NCI-H2227 (cell line): ENCODE measurements around the gene PTPRF.
A peak's percentile ranks its signal among the peaks of the same experiment; 100 is the strongest.
"Not testable (repeated sequence)": the region's sequence is repeated elsewhere in the genome, so short reads cannot be mapped to it uniquely, and the experiment has no call there.

Experiments used
- DNase-seq: peaks from one replicate; lab custom pipeline; 2025; ENCODE audit not compliant: unreplicated experiment; lab: John Stamatoyannopoulos, UW

PTPRF gene

DNA sequence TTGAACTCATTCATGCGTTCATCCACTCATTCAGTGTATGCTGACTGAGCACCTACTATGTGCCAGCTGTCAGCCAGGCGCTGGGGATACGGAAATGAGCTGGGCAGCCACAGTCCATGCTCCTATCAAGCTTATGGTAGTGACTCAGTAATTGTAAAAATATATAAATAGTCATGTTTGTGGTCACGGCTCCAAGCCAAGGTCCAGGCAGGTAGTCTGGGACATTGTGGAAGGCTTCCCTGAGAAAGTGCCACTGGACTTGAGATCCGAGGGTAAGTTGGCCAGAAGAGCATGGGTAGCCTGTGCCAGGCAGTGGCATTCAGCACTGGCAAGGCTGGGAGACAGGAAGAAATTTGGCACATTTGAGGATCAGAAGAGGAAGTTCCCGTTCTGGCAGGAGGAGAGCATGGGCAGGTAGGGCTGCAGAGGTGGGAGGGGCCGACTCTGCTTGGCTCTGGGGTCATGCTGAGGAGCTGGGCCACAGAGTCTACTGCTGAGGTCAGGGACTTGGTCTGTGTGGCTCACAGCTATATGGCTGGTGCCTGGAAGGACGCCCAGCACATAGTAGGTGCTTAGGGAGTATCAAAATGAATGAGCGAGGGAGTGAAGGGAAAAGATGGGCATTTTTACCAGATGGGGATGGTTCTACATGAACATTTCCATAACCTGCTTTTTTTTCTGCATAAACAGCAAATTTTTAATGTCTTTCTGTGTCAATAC is 6.9 kb downstream of the PTPRF start:
- no peak for DNase-seq

DNA sequence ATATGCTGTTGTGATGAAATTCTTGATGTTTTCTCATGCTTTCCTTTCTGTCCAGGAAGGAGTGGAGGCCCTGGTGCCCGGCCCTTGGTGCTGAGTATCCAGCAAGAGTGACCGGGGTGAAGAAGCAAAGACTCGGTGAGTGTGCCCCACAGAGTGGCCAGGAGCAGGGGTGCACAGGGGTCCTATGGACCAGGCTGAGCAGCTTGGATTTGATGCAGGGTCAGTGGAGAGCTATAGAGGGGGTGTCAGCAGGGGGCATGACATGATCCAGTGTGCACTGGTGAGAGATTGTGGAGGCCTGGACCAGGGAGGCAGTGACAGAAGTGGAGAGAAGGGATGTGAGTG is 7.4 kb downstream of the PTPRF start:
- no peak for DNase-seq

DNA sequence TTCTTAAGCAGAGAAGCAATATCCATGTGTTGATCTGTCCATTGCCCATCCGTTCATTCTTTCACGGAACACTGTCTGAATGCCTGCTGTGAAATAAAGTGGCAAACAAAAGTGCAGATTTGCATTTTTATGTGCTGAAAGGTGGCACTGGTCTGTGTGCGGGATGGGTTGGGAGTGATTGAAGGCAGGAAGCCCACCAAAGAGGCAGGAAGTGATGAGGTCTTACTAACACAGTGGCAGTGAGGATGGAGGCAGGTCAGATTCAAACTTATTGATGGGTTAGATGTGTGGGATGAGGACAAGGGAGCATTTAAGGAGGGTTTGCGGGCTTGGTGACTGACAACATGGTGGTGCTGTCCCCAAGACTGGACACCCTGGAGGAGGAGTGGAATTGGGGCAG is 8.3 kb downstream of the PTPRF start:
- no peak for DNase-seq

DNA sequence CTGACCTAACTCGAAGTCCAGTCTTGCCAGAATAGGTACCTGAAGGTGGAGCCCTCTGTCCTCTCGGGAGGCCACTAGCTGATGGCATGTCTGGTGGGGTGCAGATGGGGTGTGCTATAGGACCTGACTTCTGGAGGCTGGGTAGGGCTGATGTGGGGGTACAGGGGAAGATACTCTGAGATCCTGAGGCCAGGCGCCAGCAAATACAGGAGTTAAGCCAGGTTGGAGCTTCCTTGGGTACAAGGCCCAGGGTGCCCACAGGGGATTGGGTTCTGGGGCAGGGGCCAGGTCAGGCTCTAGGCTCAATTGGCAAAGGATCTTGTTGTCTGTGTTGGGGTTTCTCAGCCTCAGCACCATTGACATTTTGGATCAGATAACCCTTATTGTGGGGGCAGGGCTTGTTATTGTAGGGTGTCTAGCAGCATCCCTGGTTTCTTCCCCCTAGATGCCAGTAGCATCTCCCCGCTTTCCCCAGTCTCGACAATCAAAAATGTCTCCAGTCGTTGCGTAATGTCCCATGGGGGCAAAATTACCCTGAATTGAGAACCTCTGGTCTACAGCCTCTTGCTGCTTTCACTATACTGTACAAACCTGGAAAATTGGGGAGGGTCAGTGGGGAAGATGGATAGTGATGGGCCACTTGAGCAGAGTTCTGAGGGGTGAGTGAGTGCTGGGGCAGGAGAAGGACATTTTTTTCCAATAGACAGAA is 9.2 kb downstream of the PTPRF start:
- DNase-seq, result no peak

DNA sequence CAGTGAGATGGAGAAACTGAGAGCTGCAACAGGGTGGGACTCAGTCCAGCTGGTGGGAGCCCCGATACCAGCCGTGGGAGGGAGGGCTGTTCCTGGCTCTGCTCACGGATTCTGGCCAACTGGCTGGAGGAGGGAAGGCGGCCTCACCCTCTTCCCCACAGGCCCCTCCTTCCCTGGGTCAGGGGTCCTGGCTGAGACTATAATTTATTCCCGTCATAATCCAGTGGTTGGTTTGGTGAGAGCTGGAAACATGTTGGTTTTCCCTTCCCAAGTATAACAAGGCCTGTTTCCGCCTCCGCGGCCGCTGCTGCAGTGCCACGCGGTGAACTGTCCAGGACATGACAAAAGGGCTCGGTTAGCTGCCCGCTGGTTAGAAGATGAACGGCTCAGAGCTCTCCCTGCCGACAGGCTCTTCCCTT is 10.0 kb downstream of the PTPRF start:
- DNase-seq, result peak; percentile 73

DNA sequence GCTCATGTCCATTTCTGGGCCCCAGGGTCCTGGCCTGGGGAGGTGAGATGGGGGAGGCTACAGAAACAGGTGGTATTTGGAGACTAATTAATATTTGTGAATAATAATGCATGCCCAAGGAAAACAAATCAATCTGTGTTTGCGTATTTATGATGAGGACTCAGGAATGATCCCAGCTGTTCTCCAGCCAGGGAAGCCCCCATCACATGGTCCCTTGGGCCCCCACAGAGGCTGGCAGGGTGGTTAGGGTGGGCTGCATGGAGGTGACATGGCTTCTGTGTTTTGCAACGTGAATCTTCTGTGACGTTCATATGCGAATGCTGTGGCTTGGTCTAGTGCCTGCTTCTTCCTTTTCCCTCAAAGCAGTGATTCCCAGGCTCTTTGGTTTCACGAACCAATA is 10.5 kb downstream of the PTPRF start:
- no peak for DNase-seq

DNA sequence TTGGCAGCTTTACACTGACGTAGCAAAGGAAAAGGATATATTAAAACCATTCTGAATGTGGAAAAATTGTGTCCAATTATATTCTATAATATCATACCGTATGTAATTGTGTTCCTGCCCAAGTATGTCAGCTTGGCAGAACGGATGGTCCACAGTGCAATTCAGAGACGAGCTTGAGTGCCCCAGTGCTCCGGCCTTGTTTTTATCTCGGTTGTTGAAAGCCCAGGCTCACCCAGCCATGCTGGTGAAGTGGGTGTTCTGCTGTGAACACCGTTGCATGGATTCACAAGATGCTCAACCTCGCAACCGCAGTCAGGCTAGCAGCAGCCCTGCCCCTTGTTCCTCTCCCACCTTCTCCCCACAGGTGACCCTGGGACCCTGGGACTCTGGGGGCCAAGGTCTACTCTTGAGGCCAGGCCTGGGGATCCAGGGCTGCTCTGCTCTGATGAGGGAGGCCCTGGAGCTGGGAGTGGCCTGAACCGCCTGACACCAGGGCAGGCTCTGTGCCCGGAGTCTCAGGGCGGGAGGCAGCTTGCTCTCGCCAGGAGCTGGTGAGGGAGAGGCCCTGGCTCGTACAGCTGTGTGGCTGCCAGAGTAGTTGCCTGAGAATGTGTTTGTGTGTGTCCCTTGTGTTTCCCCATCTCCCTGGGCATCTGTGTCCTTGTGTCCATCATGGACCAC is 11.2 kb downstream of the PTPRF start:
- peak; percentile 41 for DNase-seq

DNA sequence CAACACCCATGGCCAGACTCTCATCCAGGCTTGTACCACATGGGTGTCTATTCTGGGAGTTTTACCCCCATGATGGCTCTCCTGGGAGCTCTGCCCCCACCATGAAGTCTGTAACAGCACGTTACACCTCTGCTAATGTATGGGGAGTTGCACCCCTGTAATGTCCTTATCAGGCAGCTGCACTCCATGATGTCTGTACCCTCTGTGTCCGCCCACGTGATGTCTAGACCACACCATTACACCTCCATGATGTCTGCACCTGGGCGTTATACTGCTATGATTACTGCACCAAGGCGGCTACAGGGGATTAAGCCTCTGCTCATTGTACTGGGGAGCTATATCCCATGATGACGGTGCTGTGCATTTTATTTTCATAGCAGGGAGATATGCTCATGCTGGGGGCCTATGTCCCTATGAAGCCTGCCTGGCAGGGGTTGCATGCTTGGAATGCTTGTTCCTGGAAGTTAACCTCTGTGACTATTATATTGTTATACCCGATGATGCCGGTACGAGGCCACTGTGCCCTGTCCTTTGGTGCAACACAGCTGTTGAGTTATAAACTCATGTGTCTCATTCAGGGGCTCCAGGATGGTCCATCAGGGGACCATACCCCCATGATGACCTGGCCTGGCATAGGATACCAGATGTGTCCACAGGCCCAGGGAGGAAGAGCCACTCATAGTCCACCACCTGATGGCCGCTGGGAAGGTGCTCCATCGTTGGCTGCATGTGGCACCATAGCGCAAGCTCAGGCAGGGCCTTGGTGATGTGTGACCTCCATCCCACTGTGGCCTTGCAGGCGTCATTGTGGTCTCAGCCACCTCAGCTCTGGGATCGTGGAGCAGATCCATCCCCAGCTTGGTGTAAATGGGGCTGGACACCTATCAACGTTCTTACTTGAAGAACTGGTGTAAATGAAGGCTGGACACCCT is 12.1 kb downstream of the PTPRF start:
- DNase-seq, result no peak

DNA sequence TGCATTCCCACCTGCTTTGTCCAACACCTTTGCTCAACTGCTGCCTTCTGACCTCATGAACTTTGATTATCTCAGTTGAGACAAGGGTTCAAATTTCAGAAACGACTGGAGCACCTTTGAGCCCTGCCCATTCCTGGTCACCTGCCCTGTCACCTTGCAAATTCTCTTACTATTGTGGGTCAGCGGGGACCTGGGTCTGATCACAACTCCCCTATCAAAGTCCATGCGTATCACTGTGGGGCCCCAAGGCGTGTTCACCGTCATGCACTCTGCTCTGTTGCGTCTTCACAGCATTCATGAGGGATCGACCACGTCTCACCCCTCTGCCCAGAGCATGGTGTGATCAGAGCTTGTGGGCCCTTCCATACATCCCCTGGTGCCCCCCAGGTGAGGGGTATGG is 12.9 kb downstream of the PTPRF start:
- no peak for DNase-seq

DNA sequence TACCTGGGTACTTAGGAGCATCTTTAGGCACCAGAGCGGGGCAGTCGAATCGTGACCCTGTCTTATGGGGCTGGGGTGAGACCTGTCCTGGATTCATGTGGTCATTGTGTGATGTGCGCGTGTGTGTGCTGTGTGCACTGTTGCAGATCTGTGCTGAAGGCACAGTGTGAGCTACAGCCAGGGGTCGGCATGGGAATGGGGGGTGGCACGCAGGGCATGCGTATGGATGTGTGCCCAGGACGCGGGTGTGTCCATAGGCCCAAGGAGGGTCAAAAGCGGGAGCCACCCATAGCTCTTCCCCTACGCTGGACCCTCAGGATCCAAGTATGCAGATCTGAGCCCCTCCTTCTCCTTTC is 14.6 kb downstream of the PTPRF start:
- no peak for DNase-seq

DNA sequence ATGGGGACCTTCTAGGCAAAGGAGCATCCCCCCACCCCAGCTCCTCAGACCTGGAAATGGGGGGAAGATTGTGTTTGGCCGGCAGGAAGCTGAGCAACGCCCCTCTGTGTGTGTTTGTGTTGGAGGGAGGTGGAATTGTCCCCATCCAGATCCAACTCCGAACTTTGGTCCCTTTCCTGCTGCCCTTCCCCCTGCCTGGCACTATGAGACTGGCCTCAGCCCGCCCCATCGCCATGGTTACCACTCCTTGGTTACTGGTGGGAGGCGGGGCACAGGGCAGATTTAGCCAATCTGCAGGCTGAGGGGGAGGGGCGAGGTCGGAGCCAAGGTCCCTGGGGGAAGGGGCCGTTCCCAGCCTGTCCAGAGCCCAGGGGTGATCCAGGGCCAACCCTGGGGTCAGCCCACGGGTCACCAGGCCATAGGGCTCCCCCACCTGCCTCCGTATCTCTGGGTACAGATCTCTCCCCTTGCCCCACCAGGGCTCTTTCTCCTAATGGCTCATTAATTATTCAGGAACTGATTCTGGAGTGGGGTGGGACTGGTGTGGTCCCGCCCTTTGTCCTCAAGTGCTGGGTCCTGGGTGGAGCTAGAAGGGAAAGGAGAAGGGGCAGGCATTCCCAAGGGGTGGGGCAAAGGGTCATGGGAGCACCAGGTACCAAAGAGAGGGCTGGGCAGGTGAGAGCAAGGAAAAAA is 15.2 kb downstream of the PTPRF start:
- DNase-seq, result peak; percentile 88

DNA sequence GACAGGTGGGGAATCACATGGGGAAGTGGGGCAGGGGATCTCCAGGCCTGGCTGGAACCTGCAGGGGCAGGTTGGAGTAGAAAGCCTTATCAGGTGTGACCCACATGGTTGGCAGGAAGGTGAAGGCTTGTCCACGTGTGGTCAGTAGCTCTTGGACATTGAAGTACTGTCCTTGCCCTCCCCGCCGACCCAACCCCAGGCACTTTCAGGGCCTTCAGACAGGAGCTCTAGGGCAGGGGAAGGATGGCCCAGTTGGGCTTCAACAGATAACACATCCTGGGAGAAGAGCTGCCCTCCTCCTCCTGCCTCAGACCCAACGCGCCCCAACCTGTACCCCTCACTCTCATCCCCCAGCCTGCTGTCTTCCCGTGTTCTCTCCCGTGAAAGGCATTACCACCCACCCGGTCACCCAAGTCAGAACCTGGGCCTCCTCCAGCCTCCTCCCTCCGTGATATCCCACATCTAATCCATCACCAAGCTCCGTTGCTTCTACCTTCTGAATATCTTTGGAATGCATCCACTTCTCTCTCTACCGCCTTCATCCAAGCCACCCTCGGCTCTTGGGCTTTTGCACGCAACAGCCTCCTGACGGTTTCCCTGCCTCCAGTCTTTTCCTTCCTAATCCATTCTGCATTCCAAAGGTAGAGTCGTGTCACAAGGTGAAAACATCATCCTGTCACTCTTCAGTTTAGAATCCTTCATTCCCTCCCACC is 15.9 kb downstream of the PTPRF start:
- no peak for DNase-seq

DNA sequence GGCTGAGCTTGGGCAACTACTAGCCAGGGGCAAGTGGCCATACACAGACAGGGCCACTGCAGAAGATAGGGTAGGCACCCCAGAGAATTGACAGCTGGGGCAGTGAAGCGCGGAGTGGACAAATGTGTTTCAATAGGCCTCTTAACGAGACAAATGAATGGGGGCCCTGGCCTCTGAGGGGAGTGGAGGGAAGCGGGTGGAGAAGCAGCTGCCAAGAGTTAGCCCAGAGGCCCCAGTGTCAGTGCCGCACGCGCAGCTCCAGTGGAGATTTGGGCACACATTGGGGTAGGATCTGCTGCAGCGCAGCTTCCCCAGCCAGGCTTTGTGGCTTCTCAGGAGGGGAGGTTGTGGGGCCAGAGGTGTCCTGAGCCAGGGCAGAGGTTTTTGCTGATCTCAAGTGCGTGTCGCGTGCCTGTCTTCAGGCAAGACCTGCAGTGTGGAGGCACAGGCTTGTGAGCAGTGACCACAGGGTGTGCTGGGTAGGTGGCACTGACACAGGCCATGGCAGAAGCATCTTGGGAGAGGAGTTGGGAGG is 16.9 kb downstream of the PTPRF start:
- peak; percentile 30 for DNase-seq

DNA sequence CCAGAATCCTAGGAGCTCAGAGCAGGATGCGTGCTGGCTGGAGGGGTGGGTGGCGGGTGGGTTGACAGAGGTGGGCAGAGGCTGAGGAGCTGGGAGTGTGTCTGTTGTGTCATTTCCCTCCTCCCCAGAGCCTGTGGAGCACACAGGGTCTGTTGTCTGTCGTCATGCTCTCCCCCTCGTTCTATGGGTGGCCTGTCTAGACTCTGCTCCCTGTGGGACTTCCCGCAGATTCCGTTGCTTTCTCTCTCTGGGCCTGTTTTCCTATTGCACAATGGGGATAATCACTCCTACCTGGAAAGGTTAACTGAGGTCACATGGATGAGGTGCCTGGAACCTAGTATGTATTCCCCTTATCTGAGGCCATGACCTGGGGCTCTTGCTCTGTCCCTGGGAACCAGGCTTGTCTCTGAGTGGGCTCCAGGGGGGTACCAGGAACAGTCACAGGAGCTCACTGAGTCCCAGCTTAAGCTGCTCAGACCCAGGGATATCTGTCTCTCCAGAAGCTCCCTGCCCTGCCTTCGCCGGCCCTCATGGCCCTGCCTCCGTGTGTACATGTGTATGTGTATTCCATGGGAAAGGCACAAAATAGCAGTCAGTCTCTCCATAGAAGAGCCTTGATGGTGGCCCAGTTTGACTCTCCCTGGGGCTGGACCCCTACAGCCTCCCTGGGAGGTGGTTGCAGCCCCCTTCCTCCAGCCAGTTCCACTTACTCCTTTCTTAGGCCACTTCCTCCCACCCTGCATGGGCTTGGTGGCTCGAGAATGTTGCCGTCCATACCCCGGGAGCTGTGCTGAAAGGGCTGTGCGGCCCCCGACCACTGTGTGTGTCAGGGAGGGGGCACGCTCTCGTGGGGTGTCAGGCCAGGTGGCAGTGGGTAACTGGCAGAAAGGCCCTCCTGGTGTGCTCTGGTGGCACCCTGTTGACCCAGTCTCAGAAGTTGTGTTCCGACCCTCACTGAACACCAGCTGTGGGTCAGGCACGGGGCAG is 17.9 kb downstream of the PTPRF start:
- no peak for DNase-seq

DNA sequence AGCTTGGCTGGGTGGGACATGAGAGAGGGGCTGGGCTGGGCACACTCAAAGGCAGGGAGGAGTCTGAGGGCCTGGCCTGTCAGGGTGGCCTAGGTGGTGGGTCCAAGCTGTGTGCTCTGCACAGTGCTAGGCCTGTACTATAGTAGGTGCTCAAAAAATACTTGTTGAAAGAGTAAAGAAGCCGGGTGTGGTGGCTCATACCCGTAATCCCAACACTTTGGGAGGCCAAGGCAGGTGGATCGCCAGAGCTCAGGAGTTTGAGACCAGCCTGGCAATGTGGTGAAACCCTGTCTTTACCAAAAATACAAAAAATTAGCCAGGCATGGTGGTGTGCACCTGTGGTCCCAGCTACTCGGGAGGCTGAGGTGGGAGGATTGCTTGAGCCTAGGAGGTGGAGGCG is 18.7 kb downstream of the PTPRF start:
- DNase-seq, result not testable (repeated sequence)

DNA sequence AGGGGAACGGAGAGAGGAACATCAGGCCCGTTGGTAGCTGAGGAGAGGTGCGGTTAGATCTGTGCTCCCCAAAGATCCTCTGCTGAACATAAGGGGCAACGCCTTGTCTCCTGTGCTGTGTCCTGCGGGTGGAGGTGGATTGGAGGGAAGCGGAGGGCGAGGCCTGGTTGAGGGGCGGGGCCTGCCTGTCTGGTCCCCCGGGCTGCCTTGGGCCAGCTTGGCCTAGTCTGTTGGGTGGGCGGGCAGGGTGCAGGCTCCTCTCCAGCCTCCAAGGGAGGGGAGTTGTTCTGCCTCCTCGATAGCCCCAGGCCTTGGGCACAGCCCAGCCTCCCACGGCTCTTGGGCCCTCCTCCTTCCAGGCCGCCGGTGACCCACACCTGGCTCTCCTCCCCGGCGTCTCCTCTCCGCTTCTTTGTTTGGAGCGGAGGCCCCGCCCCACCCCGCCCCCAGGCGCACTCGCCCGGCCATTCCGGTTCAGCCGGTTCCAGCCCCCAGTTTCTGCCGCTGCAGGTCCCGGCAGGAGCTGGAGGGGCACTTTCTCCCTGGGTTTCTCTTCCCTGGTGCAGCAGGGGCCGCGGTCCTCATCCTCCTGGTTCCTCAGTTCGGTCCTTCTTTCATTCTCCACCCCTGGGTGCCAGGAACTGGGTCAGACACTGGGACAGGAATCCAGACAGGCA is 19.4 kb downstream of the PTPRF start:
- DNase-seq, result peak; percentile 89

DNA sequence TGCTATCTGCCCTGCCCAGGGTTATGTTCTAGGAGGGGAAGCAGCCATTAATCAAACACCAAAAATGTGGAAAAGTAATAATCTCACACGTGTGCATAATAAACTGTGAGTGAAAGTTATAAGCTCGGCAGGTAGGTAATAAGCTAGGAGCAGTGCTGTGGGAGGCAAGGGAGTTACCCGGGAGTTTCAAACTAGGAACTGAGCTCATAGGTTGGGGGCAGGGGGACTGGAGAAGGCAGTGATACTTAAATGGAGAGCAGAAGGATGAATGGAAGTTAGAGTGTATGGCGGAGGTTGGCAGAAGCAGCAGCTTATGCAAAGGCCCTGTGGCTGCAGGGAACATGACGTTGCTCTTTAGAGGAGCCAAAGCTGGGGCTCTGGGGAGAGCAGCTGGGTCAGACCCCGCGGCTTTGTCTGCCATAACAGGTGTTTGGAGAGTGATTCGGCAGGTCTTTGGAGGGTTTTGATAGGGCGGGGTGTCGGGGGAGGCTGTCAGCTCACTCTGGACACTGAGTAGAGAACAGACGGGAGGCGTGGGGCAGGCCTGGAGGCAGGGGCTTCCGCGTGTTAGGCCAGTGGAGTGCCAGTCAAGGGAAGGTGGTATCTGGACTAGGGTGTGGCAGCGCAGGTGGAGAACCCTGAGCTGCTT is 20.0 kb downstream of the PTPRF start:
- DNase-seq, result no peak
